Glutamatergic neuron (in vitro differentiated cells): ENCODE measurements around the gene TUBGCP6. TPM values are rescaled to one million over a fixed set of nuclear protein-coding genes. Genes with fewer than 3 reads are reported as not detected.

ENCODE experiments used
- DNase-seq: peaks from one replicate; pipeline ENCODE4 v3.0.0; 2022
- H3K27ac Mint-ChIP-seq: one replicate; pipeline ENCODE4 v1.8.0; 2020; ENCODE audit warnings: mild to moderate bottlenecking, mixed read lengths, inconsistent platforms; ENCODE audit not compliant: unreplicated experiment
- H3K27me3 Mint-ChIP-seq: one replicate; pipeline ENCODE4 v1.8.0; 2020; ENCODE audit warnings: mild to moderate bottlenecking, moderate library complexity, mixed read lengths, inconsistent platforms; ENCODE audit not compliant: unreplicated experiment
- H3K36me3 Mint-ChIP-seq: one replicate; pipeline ENCODE4 v1.8.0; 2020; ENCODE audit warnings: mild to moderate bottlenecking, mixed read lengths, inconsistent platforms; ENCODE audit not compliant: unreplicated experiment
- H3K4me1 Mint-ChIP-seq: one replicate; pipeline ENCODE4 v1.8.0; 2020; ENCODE audit warnings: mild to moderate bottlenecking, low read depth, mixed read lengths, inconsistent platforms; ENCODE audit not compliant: unreplicated experiment
- H3K4me3 Mint-ChIP-seq: one replicate; pipeline ENCODE4 v1.8.0; 2020; ENCODE audit warnings: mild to moderate bottlenecking, mixed read lengths, inconsistent platforms; ENCODE audit not compliant: unreplicated experiment
- H3K9me3 Mint-ChIP-seq: one replicate; pipeline ENCODE4 v1.8.0; 2020; ENCODE audit warnings: mild to moderate bottlenecking, moderate library complexity, mixed read lengths, inconsistent platforms; ENCODE audit not compliant: unreplicated experiment
- total RNA-seq: library from RNA; stranded (reverse); fragmentation: NEBNext Ultra II Directional; extraction: Animal tissue kit (Norgen Biotek cat#: 25700); gene quantifications from one replicate; pipeline ENCODE4 v1.2.1, GENCODE V29; 2021; ENCODE audit not compliant: unreplicated experiment
- TF ChIP-seq, protein P1 (sequence below): fragments of 200-600 bp; sonication (generic); IDR thresholded peaks from one replicate; pipeline ENCODE4 v1.5.0; 2021; ENCODE audit not compliant: partially characterized antibody, unreplicated experiment

TUBGCP6 gene
- total RNA-seq, 1 donor from 2014 or later, result 51.0 TPM

DNA sequence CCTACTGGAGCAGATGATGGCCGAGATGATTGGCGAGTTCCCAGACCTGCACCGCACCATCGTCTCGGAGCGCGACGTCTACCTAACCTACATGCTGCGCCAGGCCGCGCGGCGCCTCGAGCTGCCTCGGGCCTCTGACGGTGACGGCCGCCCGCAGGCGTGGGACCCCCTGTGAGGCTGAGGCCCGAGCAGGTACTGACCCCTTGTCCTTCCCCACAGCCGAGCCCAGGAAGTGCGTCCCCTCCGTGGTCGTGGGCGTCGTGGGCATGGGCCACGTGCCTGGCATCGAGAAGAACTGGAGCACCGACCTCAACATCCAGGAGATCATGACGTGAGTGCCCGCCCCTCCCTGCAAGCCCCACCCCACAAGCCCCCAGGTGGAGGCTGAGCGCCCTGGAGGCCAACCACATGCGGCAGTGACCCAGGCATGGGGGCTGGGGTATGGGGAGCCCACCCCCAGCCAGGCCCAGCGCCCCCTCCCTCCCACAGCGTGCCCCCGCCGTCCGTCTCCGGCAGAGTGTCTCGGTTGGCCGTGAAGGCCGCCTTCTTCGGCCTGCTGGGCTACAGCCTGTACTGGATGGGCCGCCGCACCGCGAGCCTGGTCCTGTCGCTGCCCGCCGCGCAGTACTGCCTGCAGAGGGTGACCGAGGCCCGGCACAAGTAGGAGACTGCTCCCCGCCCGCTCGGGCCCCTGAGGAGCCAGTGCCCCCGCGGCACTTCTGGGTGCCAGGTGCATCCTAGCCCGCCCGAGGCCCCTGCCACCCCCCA lies 46.8 kb downstream of the TUBGCP6 start:
- H3K4me3 Mint-ChIP-seq, result no peak overlapping the region
- H3K9me3 Mint-ChIP-seq, result peaks cover 9% of the 10 kb centered on the region
- no peak overlapping the region for H3K27ac Mint-ChIP-seq
- no peaks in the 10 kb centered on the region for H3K36me3 Mint-ChIP-seq
- DNase-seq, result no peak
- peaks cover 10% of the 10 kb centered on the region for H3K27me3 Mint-ChIP-seq
- TF ChIP-seq, protein P1, sequence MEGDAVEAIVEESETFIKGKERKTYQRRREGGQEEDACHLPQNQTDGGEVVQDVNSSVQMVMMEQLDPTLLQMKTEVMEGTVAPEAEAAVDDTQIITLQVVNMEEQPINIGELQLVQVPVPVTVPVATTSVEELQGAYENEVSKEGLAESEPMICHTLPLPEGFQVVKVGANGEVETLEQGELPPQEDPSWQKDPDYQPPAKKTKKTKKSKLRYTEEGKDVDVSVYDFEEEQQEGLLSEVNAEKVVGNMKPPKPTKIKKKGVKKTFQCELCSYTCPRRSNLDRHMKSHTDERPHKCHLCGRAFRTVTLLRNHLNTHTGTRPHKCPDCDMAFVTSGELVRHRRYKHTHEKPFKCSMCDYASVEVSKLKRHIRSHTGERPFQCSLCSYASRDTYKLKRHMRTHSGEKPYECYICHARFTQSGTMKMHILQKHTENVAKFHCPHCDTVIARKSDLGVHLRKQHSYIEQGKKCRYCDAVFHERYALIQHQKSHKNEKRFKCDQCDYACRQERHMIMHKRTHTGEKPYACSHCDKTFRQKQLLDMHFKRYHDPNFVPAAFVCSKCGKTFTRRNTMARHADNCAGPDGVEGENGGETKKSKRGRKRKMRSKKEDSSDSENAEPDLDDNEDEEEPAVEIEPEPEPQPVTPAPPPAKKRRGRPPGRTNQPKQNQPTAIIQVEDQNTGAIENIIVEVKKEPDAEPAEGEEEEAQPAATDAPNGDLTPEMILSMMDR, result no peak
- H3K4me1 Mint-ChIP-seq, result peaks cover 8% of the 10 kb centered on the region

DNA sequence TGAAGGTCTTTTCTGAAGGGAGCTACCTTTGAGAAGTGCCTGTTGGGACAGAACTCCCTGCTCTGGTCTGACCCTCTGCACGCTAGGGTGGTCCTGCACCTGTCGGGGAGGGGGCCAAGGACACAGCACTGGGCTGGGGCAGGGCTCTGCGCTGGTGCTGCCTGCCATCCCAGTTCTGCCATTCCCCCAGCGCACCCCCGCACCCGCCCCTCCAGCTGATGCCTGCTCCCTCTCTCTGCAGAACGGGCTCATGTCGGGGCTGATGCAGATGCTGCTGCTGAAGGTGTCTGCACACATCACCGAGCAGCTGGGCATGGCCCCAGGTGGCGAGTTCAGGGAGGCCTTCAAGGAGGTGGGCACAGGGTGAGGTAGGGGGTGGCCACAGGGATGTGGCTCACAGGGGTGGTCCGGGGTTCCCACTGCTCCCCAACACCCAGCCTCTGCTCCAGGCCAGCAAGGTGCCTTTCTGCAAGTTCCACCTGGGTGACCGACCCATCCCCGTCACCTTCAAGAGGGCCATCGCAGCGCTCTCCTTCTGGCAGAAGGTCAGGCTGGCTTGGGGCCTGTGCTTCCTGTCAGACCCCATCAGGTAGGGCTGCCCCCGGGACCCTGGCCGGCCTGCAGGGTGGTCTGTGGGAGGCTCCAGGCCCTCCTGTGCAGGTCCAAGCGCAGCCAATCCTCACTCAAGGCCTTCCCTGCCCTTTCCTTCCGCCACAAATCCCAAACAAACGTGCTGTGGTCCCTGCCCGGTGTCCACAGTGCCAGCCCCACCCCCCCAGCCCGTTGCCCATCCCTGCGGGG lies 47.6 kb downstream of the TUBGCP6 start:
- Mint-ChIP-seq H3K27ac (no peak overlapping the region), H3K4me3 (no peak overlapping the region), H3K4me1 (peaks cover 4% of the 10 kb centered on the region), H3K27me3 (peaks cover 5% of the 10 kb centered on the region), H3K9me3 (peaks cover 4% of the 10 kb centered on the region), H3K36me3 (no peaks in the 10 kb centered on the region)
- DNase-seq, result no peak
- TF ChIP-seq, protein P1, result no peak

DNA sequence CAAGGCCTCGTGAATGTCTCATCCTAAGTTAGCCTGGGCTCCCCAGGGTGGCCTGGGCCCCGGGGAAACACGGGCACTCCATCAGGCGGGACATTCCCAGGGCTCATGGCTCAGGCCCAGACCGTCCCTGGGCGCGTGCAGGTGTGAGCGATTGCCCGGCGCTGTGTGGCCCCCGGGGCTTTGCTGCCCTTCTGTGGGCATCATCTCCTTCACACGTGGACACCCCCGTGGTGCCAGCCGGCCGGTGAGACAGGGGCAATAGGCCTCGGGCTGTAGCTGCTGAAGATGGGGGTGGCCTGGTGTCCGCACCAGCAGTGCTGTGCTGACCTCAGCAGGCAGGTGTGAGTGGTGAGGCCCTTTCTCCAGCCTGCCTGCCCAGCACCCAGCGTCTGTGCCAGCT lies 48.6 kb downstream of the TUBGCP6 start:
- no peaks in the 10 kb centered on the region for H3K36me3 Mint-ChIP-seq
- peaks cover 4% of the 10 kb centered on the region for H3K4me1 Mint-ChIP-seq
- DNase-seq, result no peak
- H3K4me3 Mint-ChIP-seq, result no peak overlapping the region
- TF ChIP-seq, protein P1, result no peak
- no peak overlapping the region for H3K27ac Mint-ChIP-seq
- peaks cover 4% of the 10 kb centered on the region for H3K27me3 Mint-ChIP-seq
- H3K9me3 Mint-ChIP-seq, result peaks cover 3% of the 10 kb centered on the region

DNA sequence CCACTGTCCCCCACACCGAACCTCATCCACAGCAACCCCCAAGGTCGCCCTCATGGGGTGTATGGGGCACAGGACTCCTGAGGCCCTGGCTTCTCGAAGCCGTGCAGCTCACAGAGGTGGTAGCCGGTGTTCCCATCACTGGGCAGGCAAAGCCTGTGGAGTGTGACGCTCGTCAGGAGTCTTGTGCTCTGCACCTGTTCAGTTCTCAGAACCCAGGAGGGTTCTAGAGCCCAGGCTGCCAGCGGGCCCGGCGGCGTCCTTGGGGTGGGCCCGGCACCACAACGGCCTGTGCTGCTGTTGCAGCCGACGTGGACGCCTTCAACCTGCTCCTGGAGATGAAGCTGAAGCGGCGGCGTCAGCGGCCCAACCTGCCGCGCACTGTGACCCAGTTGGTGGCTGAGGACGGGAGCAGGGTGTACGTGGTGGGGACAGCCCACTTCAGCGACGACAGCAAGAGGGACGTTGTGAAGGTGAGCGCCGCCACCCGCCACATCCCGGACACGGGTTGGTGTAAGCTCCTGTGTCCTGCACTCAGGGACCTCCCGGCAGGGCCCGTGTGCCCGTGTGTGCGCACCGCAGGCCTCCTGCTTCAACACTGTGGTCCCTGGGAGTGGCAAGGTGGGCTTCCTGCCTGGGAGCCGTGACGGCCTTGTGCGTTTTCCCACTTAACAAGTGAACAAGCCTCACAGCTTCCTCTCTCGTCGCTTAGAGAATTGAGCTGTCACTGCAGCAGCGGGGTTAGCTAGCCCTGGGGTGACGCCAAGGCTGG lies 50.6 kb downstream of the TUBGCP6 start:
- no peaks in the 10 kb centered on the region for H3K36me3 Mint-ChIP-seq
- peaks cover 5% of the 10 kb centered on the region for H3K27me3 Mint-ChIP-seq
- DNase-seq, result no peak
- H3K27ac Mint-ChIP-seq, result no peak overlapping the region
- H3K4me1 Mint-ChIP-seq, result peaks cover 11% of the 10 kb centered on the region
- H3K9me3 Mint-ChIP-seq, result peaks cover 3% of the 10 kb centered on the region
- no peak overlapping the region for H3K4me3 Mint-ChIP-seq
- TF ChIP-seq, protein P1, result no peak
